ENCODE data around the gene ARID1B.

ARID1B gene

DNA sequence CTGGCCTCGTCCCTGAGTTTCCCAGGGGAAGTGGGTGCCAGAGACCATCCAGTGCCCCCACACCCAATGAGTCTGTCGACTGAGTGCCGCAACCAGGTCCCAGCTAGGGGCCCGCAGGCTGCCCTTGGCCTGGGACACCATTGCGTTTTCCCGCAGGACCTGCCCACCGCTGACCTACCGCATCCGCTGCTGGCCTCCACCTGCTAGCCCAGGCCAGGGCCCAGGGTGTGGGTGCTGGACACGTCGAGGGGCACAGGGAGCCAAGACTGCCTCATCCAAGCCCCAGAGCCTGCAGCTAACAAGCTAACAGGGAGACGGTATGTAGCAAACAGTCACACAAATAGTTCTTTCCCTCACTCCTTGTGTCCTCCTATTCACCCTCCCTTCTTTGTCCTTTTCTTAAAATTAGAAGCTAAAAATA lies 448.4 kb downstream of the ARID1B start:
- DNase-seq (ENCODE audit: low read depth in 2 of 2), result no peak

DNA sequence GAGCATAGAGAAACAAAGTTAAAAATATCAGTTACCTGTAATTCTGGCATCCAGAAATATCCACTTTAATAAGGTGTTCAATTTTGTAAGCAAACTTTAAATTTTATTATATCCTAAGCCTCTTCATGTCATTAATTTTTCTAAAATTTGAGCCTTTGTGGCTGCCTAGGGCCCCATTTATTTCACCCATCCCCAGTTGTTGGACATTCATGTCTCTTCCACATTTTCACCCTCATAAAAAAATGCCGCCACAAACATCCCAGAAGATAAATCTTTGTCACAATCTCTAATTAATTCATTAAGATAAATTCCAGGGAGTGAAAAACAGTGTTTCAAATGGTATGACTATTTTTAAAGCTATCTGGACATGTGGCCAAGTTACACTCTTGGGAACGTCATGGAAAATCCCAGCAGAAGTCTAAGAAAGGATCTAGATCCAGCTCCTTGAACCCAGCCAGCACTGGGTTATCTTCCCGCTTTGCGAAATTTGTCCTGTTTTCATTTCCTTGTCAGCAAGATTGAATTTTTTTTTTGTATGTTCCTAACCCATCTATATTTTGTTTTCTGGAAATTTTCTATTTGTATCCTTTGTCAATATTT lies 448.9 kb downstream of the ARID1B start:
- DNase-seq (ENCODE audit: low read depth in 2 of 2), result no peak

DNA sequence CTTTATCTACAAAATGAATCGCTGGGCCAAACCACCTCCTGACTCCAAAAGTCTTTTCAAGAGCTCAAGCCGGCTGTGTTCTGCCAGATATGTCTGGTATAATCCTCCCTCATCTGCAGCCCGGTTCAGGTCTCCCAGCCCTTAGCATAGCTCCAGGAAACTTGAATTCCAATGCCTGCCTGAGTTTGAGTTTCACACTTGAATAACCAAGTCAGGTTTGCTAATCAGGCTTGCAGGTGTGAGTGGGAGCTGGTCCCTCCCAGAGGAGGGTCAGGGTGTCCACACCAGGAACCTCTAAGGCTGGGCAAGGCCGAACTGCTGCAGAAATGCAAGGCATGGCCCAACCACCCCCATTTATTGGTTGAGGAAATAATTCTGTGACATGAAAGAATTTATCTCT lies 449.6 kb downstream of the ARID1B start:
- DNase-seq (ENCODE audit: low read depth in 2 of 2), result no peak

DNA sequence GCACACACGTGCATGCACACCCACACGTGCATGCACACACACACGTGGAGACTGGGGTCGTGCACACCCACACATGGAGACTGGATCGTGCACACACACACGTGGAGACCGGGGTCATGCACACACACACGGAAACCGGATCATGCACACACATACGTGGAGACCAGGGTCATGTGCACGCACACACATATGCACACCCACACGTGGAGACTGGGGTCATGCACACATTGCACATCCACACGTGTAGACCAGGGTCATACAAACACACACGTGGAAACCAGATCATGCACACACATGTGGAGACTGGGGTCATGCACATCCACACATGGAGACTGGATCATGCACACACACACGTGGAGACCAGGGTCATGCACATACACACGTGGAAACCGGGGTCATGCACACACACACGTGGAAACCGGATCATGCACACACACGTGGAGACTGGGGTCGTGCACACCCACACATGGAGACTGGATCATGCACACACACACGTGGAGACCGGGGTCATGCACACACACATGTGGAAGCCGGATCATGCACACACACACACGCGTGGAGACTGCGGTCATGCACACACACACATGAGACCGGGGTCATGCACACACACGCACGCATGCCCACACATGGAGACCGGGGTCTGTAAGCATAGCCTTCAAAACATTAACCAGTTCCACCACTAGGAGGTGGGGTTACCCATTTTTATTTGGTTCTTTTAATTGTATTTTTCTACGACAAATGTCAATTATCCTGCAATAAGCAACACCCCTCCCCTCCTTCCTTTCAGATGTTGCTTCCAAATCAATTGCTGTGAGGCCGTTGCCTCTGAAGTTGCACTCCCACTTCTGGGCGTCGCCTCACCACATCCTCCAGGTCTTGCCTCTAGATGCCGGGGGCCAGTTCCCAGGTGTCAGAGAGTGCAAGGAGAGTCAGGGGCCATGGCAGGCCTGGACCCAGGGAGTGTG lies 450.3 kb downstream of the ARID1B start:
- DNase-seq (ENCODE audit: low read depth in 2 of 2), result no peak

DNA sequence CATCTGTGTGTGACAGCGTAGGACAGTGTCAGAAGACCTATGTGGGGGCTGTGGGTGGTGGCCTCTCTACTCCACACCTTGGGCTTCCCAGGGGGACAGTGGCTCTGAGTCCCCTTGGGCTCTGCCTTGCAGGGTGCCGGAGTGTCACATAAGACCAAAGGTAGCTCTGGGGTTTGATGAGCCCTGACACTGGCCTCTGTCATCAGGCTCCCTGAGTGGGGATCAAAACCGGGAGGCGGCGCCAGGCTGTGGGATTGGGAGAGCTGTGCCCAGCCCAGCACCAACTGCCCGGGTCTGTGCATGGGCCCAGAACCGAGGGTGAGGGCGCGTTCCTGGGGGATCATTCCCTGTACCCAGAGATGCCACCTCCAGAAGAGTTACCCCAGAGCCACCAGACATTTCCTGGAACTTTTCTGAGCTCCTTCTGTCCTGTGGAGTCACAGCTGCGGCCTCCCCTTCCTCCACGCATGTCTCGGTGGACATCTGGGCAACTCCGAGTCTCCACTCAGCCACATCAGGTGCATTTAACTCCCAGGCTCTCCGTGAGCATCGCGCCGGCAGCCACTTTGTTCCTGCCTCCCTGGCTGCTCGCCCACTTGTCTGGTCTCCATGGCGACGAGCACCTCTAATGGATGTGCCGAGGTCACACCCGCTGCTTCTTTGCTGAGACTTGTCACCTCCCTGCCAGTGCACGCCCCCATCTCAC lies 451.4 kb downstream of the ARID1B start:
- DNase-seq (ENCODE audit: low read depth in 2 of 2), result no peak

DNA sequence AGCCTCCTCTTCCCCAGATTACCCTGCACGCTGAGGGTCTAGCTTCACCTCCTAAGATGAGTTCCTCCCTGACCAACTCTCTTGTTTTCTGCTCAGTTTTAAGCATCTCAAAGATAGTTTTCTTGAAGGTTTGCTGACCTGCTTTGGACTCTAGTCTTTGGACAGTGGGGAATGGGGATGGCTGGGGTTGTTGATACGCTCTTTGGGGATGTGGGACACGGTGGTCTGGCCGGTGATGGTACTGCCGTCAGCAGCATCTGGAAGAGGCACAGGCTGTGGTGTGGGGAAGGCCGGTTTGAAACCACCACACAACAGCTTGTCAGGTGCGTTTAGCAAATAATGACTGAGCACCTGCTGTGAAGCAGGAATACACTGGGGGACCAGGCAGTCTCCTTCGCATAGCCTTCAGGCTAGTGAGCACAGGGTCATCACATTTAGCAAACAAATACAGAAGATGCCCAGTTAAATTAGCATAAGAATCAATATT lies 452.0 kb downstream of the ARID1B start:
- no peak for DNase-seq (ENCODE audit: low read depth in 2 of 2)

DNA sequence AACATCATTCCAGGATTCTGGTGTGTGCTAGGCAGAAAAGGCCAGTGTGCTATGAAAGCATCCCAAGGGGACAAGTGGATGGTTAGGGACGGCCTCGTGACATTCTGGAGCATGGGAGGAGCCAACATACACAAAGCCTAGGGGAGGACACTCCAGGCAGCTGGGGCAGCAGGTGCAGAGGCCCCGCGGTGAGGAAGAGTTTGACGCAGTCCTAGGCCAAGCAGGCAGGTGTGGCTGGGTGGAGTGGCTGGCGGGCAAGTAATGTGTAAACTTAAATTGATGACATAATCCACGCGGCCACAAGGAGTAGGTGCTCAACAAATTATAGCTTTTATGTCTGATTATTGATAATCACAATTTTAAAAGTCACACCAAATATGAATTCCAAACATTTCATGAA lies 452.5 kb downstream of the ARID1B start:
- no peak for DNase-seq (ENCODE audit: low read depth in 2 of 2)

DNA sequence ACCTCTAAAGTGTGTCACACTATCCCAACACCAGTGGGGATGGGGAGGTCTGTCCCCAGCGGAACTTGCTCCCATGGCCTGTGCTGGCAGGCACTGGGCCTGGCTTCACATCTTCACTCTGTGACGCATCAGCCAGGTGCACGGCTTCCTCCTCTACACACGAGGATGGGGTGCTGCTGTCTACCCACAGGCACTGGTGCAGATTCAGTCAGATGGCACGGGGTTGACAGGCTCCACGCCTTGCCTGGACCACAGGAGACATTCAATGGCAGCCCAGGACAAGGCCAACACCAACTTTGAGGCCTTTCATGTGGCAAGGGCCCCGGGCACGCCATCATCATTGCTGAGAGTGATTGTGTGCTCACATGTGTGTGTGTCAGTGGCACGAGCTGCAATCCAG lies 453.7 kb downstream of the ARID1B start:
- DNase-seq (ENCODE audit: low read depth in 2 of 2), result no peak

DNA sequence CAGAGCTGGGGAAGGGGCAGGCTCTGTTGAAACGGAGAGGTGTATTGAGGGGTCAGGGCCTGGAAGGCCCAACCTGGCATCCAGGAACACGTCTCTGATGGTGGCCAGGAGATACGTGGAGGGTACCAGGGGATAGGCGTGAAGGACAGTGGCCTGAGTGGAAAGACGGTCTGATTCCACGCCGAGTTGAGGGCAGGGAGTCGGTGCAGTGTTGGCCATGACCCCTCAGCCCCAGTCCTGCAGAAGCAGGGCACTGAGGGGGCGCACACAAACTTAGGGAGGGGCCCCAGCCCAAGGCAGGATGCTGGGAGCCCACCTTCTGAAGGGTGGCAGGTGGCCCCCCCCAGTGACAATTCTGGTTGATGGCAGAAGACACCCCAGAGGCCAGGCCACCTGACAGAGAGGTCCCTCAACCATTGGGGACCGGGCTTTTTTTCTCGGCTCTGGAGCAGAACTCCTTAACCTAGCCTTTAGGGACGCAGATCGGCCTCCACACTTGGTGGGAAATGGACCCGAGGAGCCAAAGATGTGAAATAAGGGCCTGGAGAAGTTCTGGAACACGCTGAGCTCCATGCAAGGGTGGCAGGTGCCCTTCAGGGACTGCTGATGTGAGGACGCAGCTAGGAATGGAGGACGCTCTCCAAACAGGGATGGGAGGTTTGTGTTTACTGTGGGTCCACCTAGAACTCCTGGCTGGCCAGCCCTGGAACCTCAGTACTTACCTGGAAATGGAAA lies 455.1 kb downstream of the ARID1B start:
- DNase-seq (ENCODE audit: low read depth in 2 of 2), result no peak

DNA sequence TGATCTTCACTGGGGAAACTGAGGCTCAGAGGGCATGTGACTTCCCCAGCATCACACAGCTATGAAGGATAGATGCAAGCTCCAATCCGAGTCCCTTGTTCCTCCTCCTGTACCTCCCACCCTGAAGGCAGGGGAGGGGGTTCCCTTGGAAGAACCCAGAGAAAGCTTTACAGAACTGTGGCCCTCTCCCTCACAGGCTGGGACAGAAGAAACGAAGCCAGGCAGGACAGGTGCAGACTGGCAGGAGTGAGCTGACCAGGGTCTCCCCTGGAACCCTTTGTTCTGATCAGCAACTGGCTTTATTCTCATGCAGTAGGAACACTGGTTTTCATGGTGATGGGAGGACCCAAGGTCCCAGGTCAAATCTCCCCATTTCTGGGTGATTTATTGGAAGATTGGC lies 456.0 kb downstream of the ARID1B start:
- no peak for DNase-seq (ENCODE audit: low read depth in 2 of 2)

DNA sequence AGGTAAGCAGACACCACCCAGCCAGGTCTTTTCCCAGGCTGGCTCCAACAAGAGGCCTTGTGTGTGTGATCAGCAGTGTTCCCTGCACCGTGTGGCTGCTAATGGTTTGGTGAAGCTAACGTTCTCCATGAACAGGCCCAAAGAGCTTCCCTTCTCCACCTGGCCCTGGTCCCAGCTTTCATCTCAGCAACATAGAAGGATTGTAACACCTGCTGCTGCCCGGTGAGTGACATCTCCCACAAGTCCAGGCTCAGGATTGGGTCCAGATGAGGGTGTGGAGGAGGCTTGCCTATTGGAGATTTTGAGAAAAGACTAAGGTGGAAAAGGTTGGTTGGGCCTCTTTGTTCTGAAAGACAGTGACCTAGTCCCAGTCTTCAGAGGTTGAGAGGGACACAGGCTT lies 456.5 kb downstream of the ARID1B start:
- DNase-seq (ENCODE audit: low read depth in 2 of 2), result no peak

DNA sequence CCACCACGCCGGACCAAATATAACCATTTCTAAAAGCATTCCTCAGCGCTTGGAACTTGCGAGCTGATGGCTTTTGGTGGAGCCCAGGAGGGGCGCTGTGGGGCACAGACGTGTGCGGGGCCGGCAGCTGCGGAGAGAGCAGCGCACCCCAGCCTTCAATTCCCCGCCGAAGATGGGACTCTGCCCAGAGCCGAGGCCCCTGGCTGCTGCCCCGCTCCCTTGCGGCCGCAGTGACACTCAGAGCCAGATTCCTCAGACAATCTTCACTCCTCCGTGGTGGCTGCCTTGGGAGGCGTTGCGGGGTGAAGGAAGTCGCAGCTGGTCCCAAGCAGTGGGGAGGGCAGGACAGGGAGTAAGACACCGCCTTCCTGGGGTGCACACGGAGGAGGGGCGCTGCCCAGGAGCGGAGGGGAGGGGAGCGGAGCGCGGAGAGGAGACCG lies 458.4 kb downstream of the ARID1B start:
- DNase-seq (ENCODE audit: low read depth in 2 of 2), result peak in 1 of 2 donors; percentile 33

DNA sequence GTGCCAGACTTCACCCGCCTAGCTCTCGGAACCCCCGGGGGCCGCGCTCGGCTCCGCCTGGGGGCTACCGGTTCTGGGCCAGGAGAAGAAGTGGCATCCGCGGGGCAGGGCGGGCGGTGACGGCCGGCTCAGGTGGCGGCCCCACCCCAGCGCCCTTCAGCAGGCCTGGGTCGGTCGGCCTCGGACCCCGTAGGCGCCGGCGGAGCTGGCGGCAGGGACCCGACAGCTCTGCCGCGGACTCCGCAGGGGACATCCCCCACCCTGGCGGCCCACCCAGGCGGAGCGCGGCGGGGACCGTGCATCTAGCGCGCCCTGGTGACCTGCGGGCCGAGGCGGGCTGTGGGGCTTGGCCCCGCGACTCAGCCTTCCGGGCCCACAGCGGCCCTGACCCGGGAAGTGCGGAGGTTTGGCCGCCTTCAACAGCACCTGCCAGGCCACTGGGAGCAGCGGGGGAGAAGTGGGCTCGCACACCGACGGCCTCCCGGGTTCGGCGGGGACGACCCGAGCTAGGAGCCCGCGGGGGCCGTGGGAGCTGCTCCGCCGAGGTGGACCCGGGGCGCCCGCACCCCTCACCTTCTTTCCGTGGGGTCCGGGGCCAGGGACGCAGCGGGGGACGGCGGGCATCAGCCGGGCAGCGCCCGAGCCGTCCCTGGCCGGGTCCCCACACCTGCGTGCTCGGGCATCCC lies 459.0 kb downstream of the ARID1B start:
- no peak for DNase-seq (ENCODE audit: low read depth in 2 of 2)

DNA sequence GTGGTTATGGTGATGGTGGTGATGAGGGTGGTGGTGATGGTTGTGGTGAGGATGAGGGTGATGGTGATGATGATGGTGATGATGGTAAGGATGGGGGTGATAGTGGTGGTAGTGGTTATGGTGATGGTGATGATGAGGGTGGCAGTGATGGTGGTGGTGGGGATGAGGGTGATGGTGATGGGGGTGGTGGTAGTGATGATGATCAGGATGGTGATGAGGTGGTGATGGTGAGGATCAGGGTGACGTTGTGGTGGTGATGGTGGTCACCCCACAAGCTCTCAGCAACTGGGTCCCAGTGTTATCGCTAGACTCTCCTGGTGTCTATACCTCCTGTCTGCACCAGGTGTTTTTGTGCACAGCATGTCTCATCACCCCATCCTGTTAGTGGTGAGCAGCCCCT lies 461.2 kb downstream of the ARID1B start:
- DNase-seq (ENCODE audit: low read depth in 2 of 2), result no peak

DNA sequence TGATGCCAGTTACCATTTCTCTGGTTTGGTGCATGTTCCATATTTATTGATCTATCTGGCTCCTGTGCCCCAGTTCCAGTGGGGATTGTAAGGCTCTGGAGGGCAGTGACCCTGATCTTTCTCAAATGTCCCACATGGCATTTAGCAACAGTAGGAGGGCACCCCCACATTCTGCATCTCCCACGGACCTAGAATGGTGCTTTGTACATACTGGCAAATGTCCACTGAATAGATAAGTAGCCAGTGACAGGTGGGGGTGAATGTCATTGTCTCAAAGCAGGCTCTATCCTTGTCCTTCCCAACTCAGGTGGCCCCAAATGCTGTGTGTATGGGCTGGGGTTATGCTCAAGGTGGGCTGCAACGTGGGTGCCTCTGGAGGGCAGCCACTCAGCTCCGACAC lies 462.0 kb downstream of the ARID1B start:
- DNase-seq (ENCODE audit: low read depth in 2 of 2), result no peak

DNA sequence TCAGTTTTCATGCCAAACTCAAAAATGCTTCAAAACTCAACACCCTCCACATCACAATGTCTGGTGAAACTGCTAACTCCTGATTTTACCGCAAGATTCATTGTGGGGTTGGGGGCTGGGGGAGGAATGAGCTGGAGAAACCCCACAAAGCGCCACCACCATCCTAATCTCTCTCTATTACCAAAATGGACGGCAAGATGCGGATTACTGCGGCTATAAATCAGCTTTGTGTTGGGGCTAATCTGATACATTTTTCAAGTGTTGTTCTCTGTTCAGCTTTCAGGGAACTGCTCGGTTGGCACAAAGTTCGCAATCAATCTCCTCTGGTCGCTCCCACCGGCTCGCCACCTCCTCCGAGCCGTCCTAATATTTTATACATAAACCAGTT lies 462.5 kb downstream of the ARID1B start:
- DNase-seq (ENCODE audit: low read depth in 2 of 2), result no peak

DNA sequence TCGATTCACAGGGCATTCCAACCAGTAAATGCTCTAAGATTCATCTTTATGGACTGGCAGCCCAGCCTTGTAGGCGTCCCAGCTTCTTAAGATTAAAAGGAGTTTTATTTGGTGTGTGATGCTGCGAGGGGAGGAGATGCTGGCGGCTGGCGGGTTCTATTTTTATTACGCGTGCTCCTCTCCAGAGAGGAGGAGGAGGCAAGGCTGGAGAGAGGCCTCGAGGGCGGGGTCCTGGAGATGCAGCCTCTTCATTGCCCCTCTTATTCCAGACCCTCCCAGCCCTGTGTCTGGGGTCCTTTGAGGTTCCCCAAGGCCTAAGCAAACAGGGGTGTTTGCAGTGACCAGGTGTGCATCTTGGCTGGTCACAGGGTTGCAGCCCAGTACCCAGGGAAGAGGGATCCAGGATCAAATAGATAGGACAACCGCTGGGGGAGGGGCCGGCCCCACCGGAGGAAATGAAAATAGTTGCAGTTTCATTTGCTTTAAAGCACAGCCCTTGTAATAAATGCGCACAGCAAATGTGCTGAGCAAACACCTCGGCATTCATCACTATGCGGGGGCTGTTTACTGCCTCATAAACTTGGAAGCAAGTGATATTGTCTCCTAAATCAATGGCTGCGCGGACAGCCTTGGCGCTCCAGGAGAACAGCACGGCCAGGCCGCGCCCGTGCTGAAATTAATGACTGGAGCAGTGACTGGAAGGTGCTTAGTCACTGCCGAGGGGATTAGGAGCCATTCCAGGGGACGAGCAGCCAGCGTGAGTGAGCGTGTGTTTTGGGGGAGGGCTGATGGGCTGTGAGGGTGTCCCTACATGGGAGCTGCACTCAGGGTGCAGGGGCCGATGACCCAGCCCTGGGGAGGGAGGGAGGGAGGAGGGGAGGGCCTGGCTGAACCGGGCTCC lies 463.1 kb downstream of the ARID1B start:
- no peak for DNase-seq (ENCODE audit: low read depth in 2 of 2)

DNA sequence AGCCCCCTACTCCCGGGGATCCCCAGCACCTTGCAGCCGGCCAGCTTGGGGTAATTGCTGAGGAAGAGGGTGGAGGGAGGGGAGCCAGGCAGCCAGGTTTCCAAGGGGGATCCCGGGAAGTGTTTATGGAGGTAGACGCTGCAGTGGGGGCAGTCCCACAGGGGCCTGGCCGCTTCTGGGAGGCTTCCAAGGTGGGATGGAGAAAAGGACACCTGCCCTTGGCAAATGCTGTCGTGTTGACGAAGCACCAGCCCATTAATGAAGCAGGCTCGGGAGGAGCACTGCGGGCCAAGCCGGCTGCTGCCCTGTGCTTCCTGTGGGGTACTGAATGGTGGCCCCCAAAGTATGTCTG lies 463.8 kb downstream of the ARID1B start:
- no peak for DNase-seq (ENCODE audit: low read depth in 2 of 2)

DNA sequence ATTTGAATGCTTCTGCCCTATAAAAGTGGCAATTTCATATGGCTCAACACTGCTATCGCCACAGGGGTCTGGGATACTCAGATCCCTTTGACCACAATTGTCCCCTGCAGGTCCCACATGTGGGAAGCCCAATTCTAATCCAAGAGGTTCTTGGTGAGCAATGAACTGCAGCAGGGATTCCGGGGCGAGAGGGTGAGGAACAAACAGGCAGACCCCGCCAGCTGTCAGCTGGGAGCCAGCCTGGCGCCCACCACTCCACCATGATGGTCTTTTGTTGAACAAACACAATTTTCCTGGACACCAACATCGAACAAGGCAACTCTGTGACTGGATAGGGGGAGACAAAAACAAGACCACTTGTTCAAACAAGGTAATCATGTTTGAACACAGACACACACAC lies 465.6 kb downstream of the ARID1B start:
- no peak for DNase-seq (ENCODE audit: low read depth in 2 of 2)

DNA sequence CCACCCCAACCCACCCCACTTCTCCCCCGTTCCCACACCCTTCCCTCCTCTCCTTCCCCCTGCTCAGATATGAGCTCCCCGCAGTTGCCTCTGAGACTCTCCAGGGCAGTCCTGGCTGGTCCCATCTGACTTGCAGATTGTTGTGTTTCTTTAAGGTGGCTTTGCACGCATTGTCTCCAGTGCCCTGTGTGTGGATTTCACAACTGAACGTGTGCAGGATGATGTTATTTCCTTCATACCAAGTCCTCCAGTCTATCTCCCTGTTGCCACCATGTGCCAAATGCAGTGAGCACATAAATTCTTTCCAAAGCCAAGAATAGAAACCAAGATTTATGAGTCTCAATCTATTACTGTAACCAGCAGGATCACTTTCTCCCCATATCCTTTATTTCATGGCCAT lies 467.0 kb downstream of the ARID1B start:
- no peak for DNase-seq (ENCODE audit: low read depth in 2 of 2)

All from stimulated activated CD8-positive, alpha-beta memory T cell treated with anti-CD3 and anti-CD28 coated beads, Interleukin-2, amount 100 ng/mL, for 48 hours (primary cell).